Measurements from ENCODE around the gene PRKAR2B.

DNA sequence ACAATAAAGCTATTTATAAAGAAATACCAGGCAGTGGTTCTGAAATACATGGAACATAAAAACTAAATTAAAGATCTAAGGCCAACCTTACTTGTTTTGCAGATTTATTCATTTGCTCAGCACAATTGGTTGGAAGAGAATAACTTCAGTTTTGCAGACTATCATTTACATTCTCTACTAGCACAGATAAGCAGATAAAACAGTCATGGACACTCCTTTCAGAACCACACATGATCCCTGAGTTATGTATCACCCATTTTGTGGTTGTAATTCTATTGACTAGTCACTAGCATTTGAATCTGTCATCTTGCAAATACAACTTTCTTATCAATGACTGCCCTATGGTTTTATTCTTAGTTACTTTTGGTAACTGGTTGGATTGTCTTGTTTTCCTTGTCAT lies 45.1 kb downstream of the PRKAR2B start:
- no peak for TF ChIP-seq REST (IDR thresholded peaks at IDR 0.05; ENCODE audit: insufficient read depth in 1 of 2, low read depth in 2 of 2, low read length in 2 of 2)
- no peak for TF ChIP-seq SIN3A (IDR thresholded peaks at IDR 0.05; ENCODE audit: borderline replicate concordance, insufficient read depth, low read length)
- no peak for TF ChIP-seq POLR2AphosphoS5 (IDR thresholded peaks at IDR 0.05; ENCODE audit: low read depth, low read length)
- no peak for TF ChIP-seq FOXP2 (optimal IDR thresholded peaks at IDR 0.05; ENCODE audit: borderline replicate concordance, extremely low read depth, extremely low read length, insufficient read depth)
- no peak for TF ChIP-seq TAF1 (IDR thresholded peaks at IDR 0.05; ENCODE audit: borderline replicate concordance, insufficient read depth, low read length)

Measured in PFSK-1 (cell line).